HG03575 (cell line): ENCODE measurements around the gene RASAL2.

Experiments used
- ATAC-seq: cut with Tn5 transposase; IDR thresholded peaks from one replicate; pipeline ENCODE4 v1.9.1; 2021; ENCODE audit not compliant: unreplicated experiment, insufficient number of reproducible peaks, low FRiP score; ENCODE audit errors: extremely low read depth

The RASAL2 gene

GRCh38 chr1:178452013-178452412 is 358.1 kb downstream of the RASAL2 start:
- ATAC-seq, result no peak

GRCh38 chr1:178456472-178456871 is 362.6 kb downstream of the RASAL2 start:
- no peak for ATAC-seq

- no peak for ATAC-seq
Observed at GRCh38 chr1:178457651-178458050, 363.7 kb downstream of the RASAL2 start.

- no peak for ATAC-seq
Observed at GRCh38 chr1:178458203-178458602, 364.3 kb downstream of the RASAL2 start.

- no peak for ATAC-seq
Observed at GRCh38 chr1:178461104-178461503, 367.2 kb downstream of the RASAL2 start.

- no peak for ATAC-seq
Observed at GRCh38 chr1:178461701-178462100, 367.8 kb downstream of the RASAL2 start.

- ATAC-seq, result no peak
Observed at GRCh38 chr1:178464141-178464540, 370.2 kb downstream of the RASAL2 start.

GRCh38 chr1:178464566-178464965 is 370.7 kb downstream of the RASAL2 start:
- ATAC-seq, result no peak

- ATAC-seq, result no peak
Observed at GRCh38 chr1:178465011-178465410, 371.1 kb downstream of the RASAL2 start.

- no peak for ATAC-seq
Observed at GRCh38 chr1:178467837-178468236, 373.9 kb downstream of the RASAL2 start.

GRCh38 chr1:178470411-178470960 is 376.6 kb downstream of the RASAL2 start:
- ATAC-seq, result no peak

GRCh38 chr1:178472531-178472930 is 378.6 kb downstream of the RASAL2 start:
- ATAC-seq, result no peak

GRCh38 chr1:178477373-178477772 is 383.5 kb downstream of the RASAL2 start:
- no peak for ATAC-seq

- no peak for ATAC-seq
Observed at GRCh38 chr1:178477841-178478240, 383.9 kb downstream of the RASAL2 start.

- no peak for ATAC-seq
Observed at GRCh38 chr1:178483251-178483957, 389.5 kb downstream of the RASAL2 start.

- ATAC-seq, result no peak
Observed at GRCh38 chr1:178484698-178485225, 390.9 kb downstream of the RASAL2 start.

- no peak for ATAC-seq
Observed at GRCh38 chr1:178485541-178485981, 391.7 kb downstream of the RASAL2 start.

- no peak for ATAC-seq
Observed at GRCh38 chr1:178486100-178487069, 392.5 kb downstream of the RASAL2 start.

GRCh38 chr1:178487070-178487615 is 393.2 kb downstream of the RASAL2 start:
- no peak for ATAC-seq
